Measurements from ENCODE around the gene PTPRJ. TPM values are rescaled to one million over a fixed set of nuclear protein-coding genes. Genes with fewer than 3 reads are reported as not detected.
A peak's percentile ranks its signal among the peaks of the same experiment; 100 is the strongest.

PTPRJ gene
- total and polyA plus RNA-seq, 9 of the 15 experiments (the other 6 are each of a cell fraction or from before 2014, with no cell fraction given), result 0.56 to 10.7 (median 4.8) TPM

GRCh38 chr11:47991266-47991830 lies 11.0 kb downstream of the PTPRJ start (continued):
- TF ChIP-seq PHF20 (IDR thresholded peaks at IDR 0.05; ENCODE audit: partially characterized antibody) (no peak), DACH1 (IDR thresholded peaks at IDR 0.05; ENCODE audit: partially characterized antibody) (no peak), E2F1 (CRISPR knock-in tag; IDR thresholded peaks at IDR 0.05) (no peak), PREB (CRISPR knock-in tag; IDR thresholded peaks at IDR 0.05) (no peak), JUND (IDR thresholded peaks at IDR 0.05; ENCODE audit: borderline replicate concordance, low read depth, low read length) (0 out of 2 replicates have a peak, but pooled peaks have one; percentile 5), JUND (tag; IDR thresholded peaks at IDR 0.05; ENCODE audit: borderline replicate concordance, low read depth, low read length) (no peak; the same call in 2 of the 3 replicates), ZNF253 (CRISPR knock-in tag; conservative IDR thresholded peaks at IDR 0.05) (no peak), MLX (CRISPR knock-in tag; conservative IDR thresholded peaks at IDR 0.05) (no peak), HBP1 (CRISPR knock-in tag; IDR thresholded peaks at IDR 0.05) (no peak), MYC (IDR thresholded peaks at IDR 0.05; ENCODE audit: low read depth, low read length) (no peak), MYC (CRISPR knock-in tag; IDR thresholded peaks at IDR 0.05; ENCODE audit: borderline replicate concordance, low read depth) (no peak), STAT5A (IDR thresholded peaks at IDR 0.05; ENCODE audit: borderline replicate concordance, low read length) (no peak), ZC3H11A (IDR thresholded peaks at IDR 0.05; ENCODE audit: low read depth, low read length) (no peak), ZNF184 (CRISPR knock-in tag; IDR thresholded peaks at IDR 0.05) (no peak), TAL1 (IDR thresholded peaks at IDR 0.05) (no peak), RERE (CRISPR knock-in tag; IDR thresholded peaks at IDR 0.05; ENCODE audit: borderline replicate concordance) (no peak), ZNF717 (CRISPR knock-in tag; IDR thresholded peaks at IDR 0.05) (no peak), ZNF707 (CRISPR knock-in tag; conservative IDR thresholded peaks at IDR 0.05) (no peak), ZSCAN29 (IDR thresholded peaks at IDR 0.05) (no peak), POU5F1 (IDR thresholded peaks at IDR 0.05; ENCODE audit: borderline replicate concordance, low read depth, low read length, partially characterized antibody) (no peak)

All from K562 (cell line).